ENCODE measurements around the gene PROCR.
"Not testable (repeated sequence)": the region's sequence is repeated elsewhere in the genome, so short reads cannot be mapped to it uniquely, and the experiment has no call there.

Gene PROCR

GRCh38 chr20:35165221-35166185 is 6.4 kb upstream of the PROCR start:
- DNase-seq (ENCODE audit: low read depth) = no peak

- no peak for DNase-seq (ENCODE audit: low read depth)
Observed at GRCh38 chr20:35166242-35166830, 5.5 kb upstream of the PROCR start.

- no peak for DNase-seq (ENCODE audit: low read depth)
Observed at GRCh38 chr20:35167787-35168186, 4.1 kb upstream of the PROCR start.

GRCh38 chr20:35168701-35169409 is 3.0 kb upstream of the PROCR start:
- not testable (repeated sequence) for DNase-seq (ENCODE audit: low read depth)

GRCh38 chr20:35171438-35171752 is 477 bp upstream of the PROCR start:
- no peak for DNase-seq (ENCODE audit: low read depth)

GRCh38 chr20:35172434-35172806 is 548 bp downstream of the PROCR start:
- no peak for DNase-seq (ENCODE audit: low read depth)

GRCh38 chr20:35173576-35174192 is 1.8 kb downstream of the PROCR start:
- DNase-seq (ENCODE audit: low read depth) = no peak

- DNase-seq (ENCODE audit: low read depth) = no peak
Observed at GRCh38 chr20:35174458-35175216, 2.8 kb downstream of the PROCR start.

GRCh38 chr20:35176132-35176531 is 4.3 kb downstream of the PROCR start:
- no peak for DNase-seq (ENCODE audit: low read depth)

GRCh38 chr20:35179292-35180212 is 7.7 kb downstream of the PROCR start:
- no peak for DNase-seq (ENCODE audit: low read depth)

GRCh38 chr20:35180266-35180665 is 8.4 kb downstream of the PROCR start:
- no peak for DNase-seq (ENCODE audit: low read depth)

- DNase-seq (ENCODE audit: low read depth) = no peak
Observed at GRCh38 chr20:35181731-35182130, 9.9 kb downstream of the PROCR start.

- DNase-seq (ENCODE audit: low read depth) = not testable (repeated sequence)
Observed at GRCh38 chr20:35186691-35187289, 14.9 kb downstream of the PROCR start.

GRCh38 chr20:35187584-35188190 is 15.8 kb downstream of the PROCR start:
- no peak for DNase-seq (ENCODE audit: low read depth)

- not testable (repeated sequence) for DNase-seq (ENCODE audit: low read depth)
Observed at GRCh38 chr20:35189223-35189622, 17.4 kb downstream of the PROCR start.

GRCh38 chr20:35190556-35190955 is 18.7 kb downstream of the PROCR start:
- no peak for DNase-seq (ENCODE audit: low read depth)

- no peak for DNase-seq (ENCODE audit: low read depth)
Observed at GRCh38 chr20:35191419-35192117, 19.7 kb downstream of the PROCR start.

- no peak for DNase-seq (ENCODE audit: low read depth)
Observed at GRCh38 chr20:35192118-35192872, 20.4 kb downstream of the PROCR start.

Measured in T-helper 22 cell (primary cell).